H1 (cell line): ENCODE results near the gene F10. TPM values are rescaled to one million over a fixed set of nuclear protein-coding genes. Genes with fewer than 3 reads are reported as not detected.

Source experiments
- CTCF ChIA-PET: fragments of 300-600 bp; sonication (Branson Sonifier 250); formaldehyde crosslinking; loops from one replicate; lab custom pipeline; 2021; ENCODE audit not compliant: partially characterized antibody; lab: Charles Lee
- POLR2A ChIA-PET: fragments of 300-600 bp; sonication (Branson Sonifier 250); formaldehyde crosslinking; loops from one replicate; lab custom pipeline; 2021; ENCODE audit warnings: inconsistent platforms; ENCODE audit not compliant: partially characterized antibody; lab: Charles Lee
- DNase-seq, 2 experiments: peaks; one replicate each; pipeline versions ENCODE4 v3.0.0 to v3.0.0-alpha.2; 2010 to 2022; ENCODE audit warnings: low spot score in 2 of 2, low read depth in 1 of 2, mixed read lengths in 1 of 2
- FAIRE-seq: peaks from 2 replicates; lab custom pipeline; 2011; peaks lifted over from hg19 to GRCh38; lab: Jason Lieb, UNC
- H2AFZ ChIP-seq: 2 replicates; pipeline ENCODE4 v1.8.1; 2012; ENCODE audit warnings: low read length, inconsistent platforms
- H2AK5ac ChIP-seq: 2 replicates; pipeline ENCODE4 v1.6.1; 2013; ENCODE audit warnings: low read depth, low read length
- H2BK120ac ChIP-seq: replicated peaks from 2 replicates; pipeline ENCODE3; 2013; ENCODE audit warnings: low read depth, low read length, inconsistent platforms
- H2BK12ac ChIP-seq: 2 replicates; pipeline ENCODE4 v1.6.1; 2013; ENCODE audit warnings: low read depth, low read length
- H2BK15ac ChIP-seq: 2 replicates; pipeline ENCODE4 v1.6.1; 2013; ENCODE audit warnings: low read length
- H2BK20ac ChIP-seq: 2 replicates; pipeline ENCODE4 v1.6.1; 2013; ENCODE audit warnings: low read length
- H2BK5ac ChIP-seq: 2 replicates; pipeline ENCODE4 v1.6.1; 2013; ENCODE audit warnings: low read depth, low read length
- H3K14ac ChIP-seq: 2 replicates; pipeline ENCODE4 v1.6.1; 2013; ENCODE audit warnings: inconsistent platforms; ENCODE audit not compliant: insufficient read length
- H3K18ac ChIP-seq: 2 replicates; pipeline ENCODE4 v1.6.1; 2013; ENCODE audit warnings: low read length; ENCODE audit errors: extremely low read depth
- H3K23ac ChIP-seq: 2 replicates; pipeline ENCODE4 v1.6.1; 2013; ENCODE audit warnings: inconsistent platforms; ENCODE audit not compliant: insufficient read length
- H3K23me2 ChIP-seq: 2 replicates; pipeline ENCODE4 v1.6.1; 2013; ENCODE audit warnings: low read depth, low read length
- H3K27ac ChIP-seq: 2 replicates; pipeline ENCODE4 v1.6.1; 2011; ENCODE audit warnings: low read depth, low read length, inconsistent platforms
- H3K27me3 ChIP-seq, 4 experiments: replicated peaks in 1 of 4; 1 replicate in 1 of 4; 2 replicates in 3 of 4; pipeline versions ENCODE4 v1.6.1 to v1.8.1; 2011 to 2013; ENCODE audit warnings: low read length in 3 of 4, mild to moderate bottlenecking in 3 of 4, inconsistent platforms in 2 of 4, mixed read lengths in 2 of 4, moderate library complexity in 1 of 4; ENCODE audit not compliant: control insufficient read depth in 3 of 4, insufficient read depth in 3 of 4; ENCODE audit errors: extremely low read depth in 1 of 4
- H3K36me3 ChIP-seq, 4 experiments: 2 replicates each; pipeline versions ENCODE4 v1.6.1 to v1.8.1; 2011 to 2013; ENCODE audit warnings: mild to moderate bottlenecking in 4 of 4, low read length in 3 of 4, moderate library complexity in 2 of 4, control low read depth in 1 of 4, inconsistent platforms in 1 of 4; ENCODE audit not compliant: insufficient read depth in 4 of 4, control insufficient read depth in 2 of 4
- H3K4ac ChIP-seq: replicated peaks from 2 replicates; pipeline ENCODE3; 2013; ENCODE audit warnings: low read length, low read depth, mixed read lengths, inconsistent platforms; ENCODE audit not compliant: insufficient read length
- H3K4me1 ChIP-seq, 4 experiments: replicated peaks in 1 of 4; 1 replicate in 1 of 4; 2 replicates in 3 of 4; pipeline versions ENCODE4 v1.6.1 to v1.8.1; 2011 to 2013; ENCODE audit warnings: low read length in 3 of 4, inconsistent platforms in 2 of 4, mixed read lengths in 1 of 4; ENCODE audit not compliant: insufficient read depth in 4 of 4, control insufficient read depth in 3 of 4
- H3K4me2 ChIP-seq, 2 experiments: 2 replicates each; pipeline versions ENCODE4 v1.6.1 to v1.8.1; 2011 to 2013; ENCODE audit warnings: low read depth in 2 of 2, low read length in 2 of 2, control low read depth in 1 of 2, inconsistent platforms in 1 of 2, mild to moderate bottlenecking in 1 of 2; ENCODE audit not compliant: insufficient read depth in 1 of 2
- H3K4me3 ChIP-seq, 4 experiments: fragments of 200-600, 300-600 bp in 1 of 4; sonication (generic), shearing (Covaris generic), sonication (Bioruptor Twin) in 1 of 4; 2 replicates each; pipeline versions ENCODE4 v1.5.1 to v1.8.1; 2011 to 2016; ENCODE audit warnings: low read length in 4 of 4, low read depth in 3 of 4, control low read depth in 2 of 4, inconsistent platforms in 2 of 4, mild to moderate bottlenecking in 2 of 4, mixed read lengths in 1 of 4, moderate library complexity in 1 of 4; ENCODE audit not compliant: insufficient read depth in 2 of 4; ENCODE audit errors: extremely low read depth in 1 of 4
- H3K56ac ChIP-seq: replicated peaks from 2 replicates; pipeline ENCODE3; 2013; ENCODE audit warnings: low read depth, mild to moderate bottlenecking, mixed read lengths, low read length, inconsistent platforms; ENCODE audit not compliant: insufficient read length
- H3K79me1 ChIP-seq: 2 replicates; pipeline ENCODE4 v1.6.1; 2013; ENCODE audit warnings: low read depth, low read length, control low read depth
- H3K79me2 ChIP-seq, 2 experiments: 2 replicates each; pipeline versions ENCODE4 v1.6.1 to v1.8.1; 2012 to 2013; ENCODE audit warnings: low read length in 2 of 2, mild to moderate bottlenecking in 2 of 2, inconsistent platforms in 1 of 2; ENCODE audit not compliant: insufficient read depth in 2 of 2, control insufficient read depth in 1 of 2
- H3K9ac ChIP-seq, 4 experiments: replicated peaks in 1 of 4; 1 replicate in 1 of 4; 2 replicates in 3 of 4; pipeline versions ENCODE4 v1.6.1 to v1.8.1; 2011 to 2013; ENCODE audit warnings: low read depth in 3 of 4, low read length in 3 of 4, control low read depth in 2 of 4, mild to moderate bottlenecking in 2 of 4, moderate library complexity in 2 of 4, inconsistent platforms in 1 of 4; ENCODE audit errors: extremely low read depth in 1 of 4
- H3K9me3 ChIP-seq, 2 experiments: 2 replicates each; pipeline versions ENCODE4 v1.6.1 to v1.8.1; 2012 to 2013; ENCODE audit warnings: mild to moderate bottlenecking in 2 of 2, moderate library complexity in 2 of 2, control low read depth in 1 of 2, inconsistent platforms in 1 of 2, low read depth in 1 of 2, low read length in 1 of 2, mixed read lengths in 1 of 2; ENCODE audit not compliant: insufficient read depth in 2 of 2
- H4K20me1 ChIP-seq, 2 experiments: replicated peaks in 1 of 2; 2 replicates each; pipeline versions ENCODE3 to v1.8.1; 2011 to 2013; ENCODE audit warnings: inconsistent platforms in 2 of 2, low read length in 2 of 2, mild to moderate bottlenecking in 1 of 2; ENCODE audit not compliant: insufficient read depth in 2 of 2, control insufficient read depth in 1 of 2
- H4K5ac ChIP-seq: 2 replicates; pipeline ENCODE4 v1.6.1; 2013; ENCODE audit warnings: low read length, low read depth, mixed read lengths, inconsistent platforms; ENCODE audit not compliant: insufficient read length
- H4K8ac ChIP-seq: 2 replicates; pipeline ENCODE4 v1.8.0; 2013; ENCODE audit warnings: mild to moderate bottlenecking, moderate library complexity, low read length, inconsistent platforms; ENCODE audit not compliant: insufficient read depth; ENCODE audit errors: extremely low read depth
- H4K91ac ChIP-seq: replicated peaks from 2 replicates; pipeline ENCODE3; 2013; ENCODE audit warnings: low read length, mixed read lengths, inconsistent platforms; ENCODE audit not compliant: insufficient read length
- HDAC2 ChIP-seq, 2 experiments: fragments of 300-600 bp in 1 of 2; sonication (generic) in 1 of 2; IDR thresholded peaks; 2 replicates each; pipeline ENCODE4 v1.6.1; 2011 to 2012; ENCODE audit warnings: low read depth in 2 of 2, low read length in 2 of 2, mild to moderate bottlenecking in 2 of 2, moderate library complexity in 2 of 2, borderline replicate concordance in 1 of 2, inconsistent platforms in 1 of 2
- NRF1 ChIP-seq: IDR thresholded peaks from 2 replicates; pipeline ENCODE4 v1.6.1; 2011; ENCODE audit warnings: mild to moderate bottlenecking, low read depth, low read length, improper control_type of control experiment
- RXRA ChIP-seq: IDR thresholded peaks from 2 replicates; pipeline ENCODE4 v1.6.1; 2011; ENCODE audit warnings: low read depth, mild to moderate bottlenecking, low read length, moderate library complexity; ENCODE audit not compliant: insufficient read depth
- SP2 ChIP-seq: IDR thresholded peaks from 2 replicates; pipeline ENCODE4 v1.6.1; 2012; ENCODE audit warnings: mild to moderate bottlenecking, low read length, inconsistent platforms
- SP4 ChIP-seq: IDR thresholded peaks from 2 replicates; pipeline ENCODE4 v1.6.1; 2012; ENCODE audit warnings: low read length, inconsistent platforms
- SRF ChIP-seq: IDR thresholded peaks from 2 replicates; pipeline ENCODE4 v1.6.1; 2011; ENCODE audit warnings: mild to moderate bottlenecking, low read depth, low read length, moderate library complexity
- WGBS, 2 experiments: shearing (Covaris generic) in 1 of 2; methylation state at CpG; one replicate each; pipeline versions ENCODE4 v1.1.6 to v1.1.7; 2013 to 2015; ENCODE audit warnings: low lambda C conversion rate in 2 of 2, mixed read lengths in 2 of 2, inconsistent platforms in 1 of 2, low coverage in 1 of 2, missing lambda C conversion rate in 1 of 2; ENCODE audit not compliant: insufficient replicate concordance in 2 of 2, insufficient coverage in 1 of 2, insufficient read length in 1 of 2; ENCODE audit errors: extremely low coverage in 1 of 2, missing lambda C conversion rate in 1 of 2; 5-methylcytosine and 5-hydroxymethylcytosine counted together
- polyA plus RNA-seq, 7 experiments: library from polyadenylated mRNA; depleted of rRNA in 3 of 7; stranded (reverse) in 5 of 7; unstranded in 2 of 7; fragments of >200 nt in 5 of 7; fragments of 200-250 nt in 2 of 7; gene quantifications; 1 replicate in 5 of 7; 2 replicates in 1 of 7; 4 replicates in 1 of 7; pipeline versions ENCODE4 v1.2.1 to v1.2.3, GENCODE V29; 2011 to 2013; ENCODE audit warnings: missing spikeins in 2 of 7, mixed read lengths in 2 of 7
- total RNA-seq: library from RNA; stranded (reverse); fragmentation: NEBNext Ultra II Directional; extraction: Animal tissue kit (Norgen Biotek cat#: 25700); gene quantifications from 2 replicates; pipeline ENCODE4 v1.2.1, GENCODE V29; 2021
- TF ChIP-seq, protein P1 (sequence below): IDR thresholded peaks from 2 replicates; pipeline ENCODE4 v1.6.1; 2012; ENCODE audit warnings: low read length, inconsistent platforms
- TF ChIP-seq, protein P2 (sequence below): IDR thresholded peaks from 2 replicates; pipeline ENCODE4 v1.6.1; 2012; ENCODE audit warnings: inconsistent platforms

The F10 gene
- total and polyA plus RNA-seq, 2 of the 8 experiments (the other 6 are each of a cell fraction or from before 2014, with no cell fraction given) = 2.0 to 4.2 TPM

DNA sequence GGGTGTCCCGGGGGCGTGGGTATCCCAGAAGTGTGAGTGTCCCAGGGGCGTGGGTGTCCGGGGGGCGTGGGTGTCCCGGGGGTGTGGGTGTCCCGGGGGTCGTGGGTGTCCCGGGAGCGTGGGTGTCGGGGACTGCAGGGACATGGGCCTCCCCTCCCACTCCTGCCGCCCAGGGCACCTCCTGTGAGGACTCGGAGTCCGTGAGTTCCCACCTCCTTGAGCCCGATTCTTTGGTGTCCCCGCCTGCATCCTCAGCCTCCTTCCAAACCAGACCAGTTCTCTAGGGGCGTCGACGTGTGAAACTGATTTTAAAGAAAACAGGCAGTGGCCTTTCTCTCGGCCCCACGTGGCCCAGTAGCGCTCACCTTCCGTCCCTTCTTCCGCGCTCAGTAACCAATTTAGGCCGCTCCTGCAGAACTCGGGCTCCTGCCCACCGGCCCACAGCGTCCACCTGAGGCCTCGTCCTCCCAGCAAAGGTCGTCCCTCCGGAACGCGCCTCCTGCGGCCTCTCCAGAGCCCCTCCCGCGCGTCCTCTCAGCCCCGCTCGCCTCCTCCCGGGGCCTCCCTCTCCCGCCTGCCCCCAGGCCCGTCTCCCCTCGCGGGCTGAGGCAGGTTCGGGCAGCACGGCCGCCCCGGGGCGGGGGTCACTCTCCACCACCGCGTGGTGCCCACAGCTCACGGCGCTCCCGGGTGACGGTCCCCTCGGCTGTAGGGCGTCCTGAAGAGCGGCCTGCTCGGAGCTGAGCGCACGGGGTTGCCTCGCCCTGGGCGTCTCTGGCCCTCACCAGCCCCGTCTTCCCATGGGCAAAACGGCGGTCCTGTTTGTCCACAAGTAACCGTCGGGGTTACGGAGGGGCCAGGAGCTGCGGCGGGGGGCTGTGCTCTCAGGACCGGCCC is 13.2 kb upstream of the F10 start:
- peak overlapping the region; percentile 71 to 79 for H3K4me2 ChIP-seq
- peaks cover 21 to 24% (median 23%) of the 10 kb centered on the region in 4 experiments; a peak in 6 of 7 replicates for H3K27me3 ChIP-seq
- 0 out of 2 replicates have a peak overlapping the region, but pooled peaks have one; percentile 29 for H2BK15ac ChIP-seq
- FAIRE-seq (no peak), DNase-seq (peak in 1 of 2 experiments; percentile 74)
- peaks cover 12% of the 10 kb centered on the region; the same call in 1 of the 2 replicates for H3K23me2 ChIP-seq
- H4K20me1 ChIP-seq = peaks cover 0 to 2% of the 10 kb centered on the region in 2 experiments
- peaks cover 0 to 13% (median 6%) of the 10 kb centered on the region in 4 experiments; a peak in 6 of 7 replicates for H3K4me1 ChIP-seq
- H3K23ac ChIP-seq = no peak overlapping the region
- H3K9ac ChIP-seq = no peak overlapping the region
- no peaks in the 10 kb centered on the region for H3K79me1 ChIP-seq
- ChIA-PET POLR2A (interaction anchor here (1.0 to 1.7 kb wide), 3 partner anchors 11 to 17 kb away, joined by 3 to 6 read pairs (median 4); partner anchors contain the start of gene F10), CTCF (no interaction called here)
- no peak overlapping the region for H3K4ac ChIP-seq
- no peaks in the 10 kb centered on the region for H3K79me2 ChIP-seq
- H4K8ac ChIP-seq = peak overlapping the region; percentile 92
- H3K9me3 ChIP-seq = peaks cover 2 to 4% of the 10 kb centered on the region in 2 experiments; a peak in 2 of 4 replicates
- no peak overlapping the region for H2BK20ac ChIP-seq
- peak overlapping the region; percentile 71; the same call in 1 of the 2 replicates for H3K18ac ChIP-seq
- H2BK5ac ChIP-seq = peak overlapping the region; percentile 44; the same call in 1 of the 2 replicates
- no peak overlapping the region for H2AK5ac ChIP-seq
- no peak overlapping the region for H2BK120ac ChIP-seq
- H3K14ac ChIP-seq = no peak overlapping the region
- no peak overlapping the region for H3K27ac ChIP-seq
- peak overlapping the region; percentile 26 to 64 (median 30); a peak in 6 of 8 replicates for H3K4me3 ChIP-seq
- peaks cover 0 to 5% (median 0%) of the 10 kb centered on the region in 4 experiments; a peak in 1 of 8 replicates for H3K36me3 ChIP-seq
- no peak overlapping the region for H4K5ac ChIP-seq
- no peak overlapping the region for H3K56ac ChIP-seq
- peak overlapping the region; percentile 54 for H4K91ac ChIP-seq
- H2BK12ac ChIP-seq = peak overlapping the region; percentile 60; the same call in 1 of the 2 replicates
- H2AFZ ChIP-seq = peak overlapping the region; percentile 72; the same call in 1 of the 2 replicates
- 45% methylated on average over 38 of the region's 73 CpGs; no CpG with 5 or more reads in 1 of the 2 experiments for WGBS, 2 experiments
- TF ChIP-seq, protein P1, sequence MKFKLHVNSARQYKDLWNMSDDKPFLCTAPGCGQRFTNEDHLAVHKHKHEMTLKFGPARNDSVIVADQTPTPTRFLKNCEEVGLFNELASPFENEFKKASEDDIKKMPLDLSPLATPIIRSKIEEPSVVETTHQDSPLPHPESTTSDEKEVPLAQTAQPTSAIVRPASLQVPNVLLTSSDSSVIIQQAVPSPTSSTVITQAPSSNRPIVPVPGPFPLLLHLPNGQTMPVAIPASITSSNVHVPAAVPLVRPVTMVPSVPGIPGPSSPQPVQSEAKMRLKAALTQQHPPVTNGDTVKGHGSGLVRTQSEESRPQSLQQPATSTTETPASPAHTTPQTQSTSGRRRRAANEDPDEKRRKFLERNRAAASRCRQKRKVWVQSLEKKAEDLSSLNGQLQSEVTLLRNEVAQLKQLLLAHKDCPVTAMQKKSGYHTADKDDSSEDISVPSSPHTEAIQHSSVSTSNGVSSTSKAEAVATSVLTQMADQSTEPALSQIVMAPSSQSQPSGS = no peak
- TF ChIP-seq, protein P2, sequence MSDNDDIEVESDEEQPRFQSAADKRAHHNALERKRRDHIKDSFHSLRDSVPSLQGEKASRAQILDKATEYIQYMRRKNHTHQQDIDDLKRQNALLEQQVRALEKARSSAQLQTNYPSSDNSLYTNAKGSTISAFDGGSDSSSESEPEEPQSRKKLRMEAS = peak; percentile 93
- no peak for TF ChIP-seq SRF
- no peak for TF ChIP-seq HDAC2 (IDR thresholded peaks at IDR 0.05; ENCODE audit: borderline replicate concordance in 1 of 2, low read depth in 2 of 2, low read length in 2 of 2)
- no peak for TF ChIP-seq NRF1
- no peak for TF ChIP-seq SP4
- TF ChIP-seq SP2 = no peak
- TF ChIP-seq RXRA = no peak
